ENCODE measurements around the gene PRAF2.

DNA sequence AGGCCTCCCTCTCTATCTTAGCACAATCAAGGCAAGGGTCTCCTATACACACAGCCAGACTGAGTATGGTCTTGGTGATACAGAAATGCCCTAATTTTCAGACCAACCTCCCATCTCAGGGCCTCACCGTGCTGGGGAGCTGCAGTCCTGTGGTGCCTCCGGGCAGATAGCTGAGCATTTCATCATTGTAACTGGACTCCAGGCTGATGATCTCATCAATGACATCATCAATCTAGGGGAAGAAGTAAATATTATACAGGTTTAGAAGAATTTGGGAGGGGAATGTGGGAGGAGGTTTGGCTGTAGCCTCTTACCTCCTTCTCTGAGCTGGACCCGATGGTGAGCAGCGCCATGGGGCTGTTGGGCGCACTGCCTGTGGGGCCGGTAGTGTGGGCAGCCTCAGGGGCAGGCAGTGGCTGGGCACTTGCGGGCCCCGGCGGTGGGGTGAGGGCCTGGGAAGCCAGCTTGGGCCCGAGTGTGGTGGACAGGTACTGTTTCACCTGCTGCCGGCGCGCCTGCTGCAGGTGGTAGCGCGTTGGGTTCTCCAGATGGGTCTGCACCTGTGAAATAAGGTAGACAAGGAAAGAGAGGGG is 35.8 kb downstream of the PRAF2 start:
- no peak for TF ChIP-seq MTA3 (CRISPR knock-in tag; IDR thresholded peaks at IDR 0.05)
- TF ChIP-seq, protein P1, sequence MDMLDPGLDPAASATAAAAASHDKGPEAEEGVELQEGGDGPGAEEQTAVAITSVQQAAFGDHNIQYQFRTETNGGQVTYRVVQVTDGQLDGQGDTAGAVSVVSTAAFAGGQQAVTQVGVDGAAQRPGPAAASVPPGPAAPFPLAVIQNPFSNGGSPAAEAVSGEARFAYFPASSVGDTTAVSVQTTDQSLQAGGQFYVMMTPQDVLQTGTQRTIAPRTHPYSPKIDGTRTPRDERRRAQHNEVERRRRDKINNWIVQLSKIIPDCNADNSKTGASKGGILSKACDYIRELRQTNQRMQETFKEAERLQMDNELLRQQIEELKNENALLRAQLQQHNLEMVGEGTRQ (IDR thresholded peaks at IDR 0.05; ENCODE audit: low read depth, low read length) = no peak
- TF ChIP-seq, protein P1 (CRISPR knock-in tag; IDR thresholded peaks at IDR 0.05; ENCODE audit: borderline replicate concordance) = no peak
- TF ChIP-seq, protein P2, sequence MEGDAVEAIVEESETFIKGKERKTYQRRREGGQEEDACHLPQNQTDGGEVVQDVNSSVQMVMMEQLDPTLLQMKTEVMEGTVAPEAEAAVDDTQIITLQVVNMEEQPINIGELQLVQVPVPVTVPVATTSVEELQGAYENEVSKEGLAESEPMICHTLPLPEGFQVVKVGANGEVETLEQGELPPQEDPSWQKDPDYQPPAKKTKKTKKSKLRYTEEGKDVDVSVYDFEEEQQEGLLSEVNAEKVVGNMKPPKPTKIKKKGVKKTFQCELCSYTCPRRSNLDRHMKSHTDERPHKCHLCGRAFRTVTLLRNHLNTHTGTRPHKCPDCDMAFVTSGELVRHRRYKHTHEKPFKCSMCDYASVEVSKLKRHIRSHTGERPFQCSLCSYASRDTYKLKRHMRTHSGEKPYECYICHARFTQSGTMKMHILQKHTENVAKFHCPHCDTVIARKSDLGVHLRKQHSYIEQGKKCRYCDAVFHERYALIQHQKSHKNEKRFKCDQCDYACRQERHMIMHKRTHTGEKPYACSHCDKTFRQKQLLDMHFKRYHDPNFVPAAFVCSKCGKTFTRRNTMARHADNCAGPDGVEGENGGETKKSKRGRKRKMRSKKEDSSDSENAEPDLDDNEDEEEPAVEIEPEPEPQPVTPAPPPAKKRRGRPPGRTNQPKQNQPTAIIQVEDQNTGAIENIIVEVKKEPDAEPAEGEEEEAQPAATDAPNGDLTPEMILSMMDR (CRISPR knock-in tag; IDR thresholded peaks at IDR 0.05) = no peak
